Hippocampal formation (tissue), 2 donors: ENCODE data around the gene CHN1.

Experiments
- DNase-seq, 2 donors: peaks; one replicate each; lab custom pipeline; 2025; lab: John Stamatoyannopoulos, UW

Gene CHN1

GRCh38 chr2:174971868-174972781 lies 33.1 kb downstream of the CHN1 start:
- no peak for DNase-seq

GRCh38 chr2:174970092-174970491 lies 35.1 kb downstream of the CHN1 start:
- DNase-seq: no peak

- DNase-seq: no peak
These were observed 36.0 kb downstream of the CHN1 start for GRCh38 chr2:174969091-174969734.

GRCh38 chr2:174967691-174968260 lies 37.4 kb downstream of the CHN1 start:
- no peak for DNase-seq

- no peak for DNase-seq
These were observed 38.1 kb downstream of the CHN1 start for GRCh38 chr2:174967086-174967485.

GRCh38 chr2:174965992-174966744 lies 39.0 kb downstream of the CHN1 start:
- peak in 1 of 2 donors; percentile 58 for DNase-seq

- DNase-seq: no peak
These were observed 39.6 kb downstream of the CHN1 start for GRCh38 chr2:174965551-174965950.

- DNase-seq: no peak
These were observed 40.8 kb downstream of the CHN1 start for GRCh38 chr2:174964404-174964803.

GRCh38 chr2:174963437-174964400 lies 41.5 kb downstream of the CHN1 start:
- no peak for DNase-seq

- DNase-seq: no peak
These were observed 45.4 kb downstream of the CHN1 start for GRCh38 chr2:174959787-174960186.

GRCh38 chr2:174957050-174957449 lies 48.1 kb downstream of the CHN1 start:
- DNase-seq: no peak

- no peak for DNase-seq
These were observed 52.6 kb downstream of the CHN1 start for GRCh38 chr2:174952607-174953006.

GRCh38 chr2:174951745-174952144 lies 53.4 kb downstream of the CHN1 start:
- no peak for DNase-seq

- no peak for DNase-seq
These were observed 55.0 kb downstream of the CHN1 start for GRCh38 chr2:174949988-174950687.

- DNase-seq: no peak
These were observed 59.5 kb downstream of the CHN1 start for GRCh38 chr2:174945601-174946260.

- no peak for DNase-seq
These were observed 66.1 kb downstream of the CHN1 start for GRCh38 chr2:174939046-174939445.

- DNase-seq: no peak
These were observed 73.5 kb downstream of the CHN1 start for GRCh38 chr2:174931724-174932123.

GRCh38 chr2:174929786-174930185 lies 75.4 kb downstream of the CHN1 start:
- DNase-seq: no peak

- DNase-seq: no peak
These were observed 80.0 kb downstream of the CHN1 start for GRCh38 chr2:174925046-174925784.
